Prostate gland (tissue), 2 donors: Measurements from ENCODE around the gene BANP. TPM values are rescaled to one million over a fixed set of nuclear protein-coding genes. Genes with fewer than 3 reads are reported as not detected.
A peak's percentile ranks its signal among the peaks of the same experiment; 100 is the strongest.
"Not testable (repeated sequence)": the region's sequence is repeated elsewhere in the genome, so short reads cannot be mapped to it uniquely, and the experiment has no call there.

ENCODE experiments used
- DNase-seq: peaks from one replicate; pipeline ENCODE4 v3.0.0-alpha.2; 2019; ENCODE audit warnings: low spot score
- H3K27ac ChIP-seq, 2 donors: fragments of 200-600 bp; sonication (generic); 2 replicates each; pipeline ENCODE4 v1.5.1; 2017 to 2019
- H3K27me3 ChIP-seq: fragments of 200-600 bp; sonication (generic); replicated peaks from 2 replicates; pipeline ENCODE4 v1.5.1; 2019; ENCODE audit not compliant: insufficient read depth
- H3K36me3 ChIP-seq, 2 donors: fragments of 200-600 bp; sonication (generic); 1 replicate in 1 of 2; 2 replicates in 1 of 2; pipeline versions ENCODE4 v1.5.1 to v1.8.1; 2017 to 2019
- H3K4me1 ChIP-seq: fragments of 200-600 bp; sonication (generic); replicated peaks from 2 replicates; pipeline ENCODE4 v1.5.1; 2019
- H3K4me3 ChIP-seq, 2 donors: fragments of 200-600 bp; sonication (generic); 2 replicates each; pipeline ENCODE4 v1.5.1; 2017 to 2019
- H3K9me3 ChIP-seq: fragments of 200-600 bp; sonication (generic); 2 replicates; pipeline ENCODE4 v1.5.1; 2017
- POLR2A ChIP-seq: fragments of 450-650 bp; IDR thresholded peaks from one replicate; pipeline ENCODE4 v1.6.1; 2016; ENCODE audit warnings: antibody characterized with exemption, mild to moderate bottlenecking
- POLR2AphosphoS5 ChIP-seq: sonication (generic); formaldehyde crosslinking; IDR thresholded peaks from one replicate; pipeline ENCODE4 v1.6.1; 2017; ENCODE audit warnings: antibody characterized with exemption
- WGBS: methylation state at CpG from one replicate; pipeline ENCODE4 v1.1.5; 2018; 5-methylcytosine and 5-hydroxymethylcytosine counted together
- intact Hi-C: fragments of 100-400 bp; cut with DNase I; formaldehyde crosslinking; loops from one replicate; pipeline ENCODE4 v1.14.2; 2022
- total RNA-seq, 2 donors: library from RNA; depleted of rRNA; stranded (reverse); fragments of >200 nt; gene quantifications; one replicate each; pipeline ENCODE4 v1.1.0, GENCODE V29; 2016
- TF ChIP-seq, protein P1 (sequence below), 4 experiments: fragments of 200-600 bp in 2 of 4; fragments of 450-650 bp in 2 of 4; sonication (generic) in 2 of 4; IDR thresholded peaks; 1 replicate in 3 of 4; 2 replicates in 1 of 4; pipeline ENCODE4 v1.5.1; 2016 to 2019; ENCODE audit warnings: antibody characterized with exemption in 4 of 4, mild to moderate bottlenecking in 2 of 4, moderate library complexity in 2 of 4

The BANP gene
- total RNA-seq, 2 donors from 2014 or later: 32.2 to 47.3 TPM

DNA sequence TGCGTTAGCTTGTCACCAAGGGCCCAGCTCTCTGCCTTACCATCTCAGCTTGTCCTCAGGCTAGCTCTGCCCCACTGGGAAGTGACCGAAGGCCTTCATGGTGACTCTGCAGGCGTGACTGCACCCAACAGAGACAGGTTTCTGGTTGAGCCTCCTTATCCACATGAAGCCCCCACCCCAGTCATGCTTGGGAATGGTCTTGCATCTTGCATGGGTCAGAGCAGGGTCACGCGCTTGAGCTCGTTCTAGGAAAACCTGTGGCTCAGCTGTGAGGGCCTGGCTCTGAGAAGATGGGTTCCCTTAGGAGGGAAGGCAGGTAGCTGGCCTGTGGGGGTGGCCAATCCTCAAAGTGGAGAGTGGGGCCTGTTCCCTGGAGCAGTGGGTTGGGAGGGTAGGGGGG is 122.8 kb downstream of the BANP start:
- Histone ChIP-seq H3K9me3 (no peaks in the 10 kb centered on the region), H3K36me3 (peaks cover 0 to 4% of the 10 kb centered on the region in 2 donors), H3K27me3 (no peaks in the 10 kb centered on the region), H3K4me3 (no peak overlapping the region), H3K4me1 (peaks cover 5% of the 10 kb centered on the region), H3K27ac (no peak overlapping the region)
- TF ChIP-seq, protein P1, sequence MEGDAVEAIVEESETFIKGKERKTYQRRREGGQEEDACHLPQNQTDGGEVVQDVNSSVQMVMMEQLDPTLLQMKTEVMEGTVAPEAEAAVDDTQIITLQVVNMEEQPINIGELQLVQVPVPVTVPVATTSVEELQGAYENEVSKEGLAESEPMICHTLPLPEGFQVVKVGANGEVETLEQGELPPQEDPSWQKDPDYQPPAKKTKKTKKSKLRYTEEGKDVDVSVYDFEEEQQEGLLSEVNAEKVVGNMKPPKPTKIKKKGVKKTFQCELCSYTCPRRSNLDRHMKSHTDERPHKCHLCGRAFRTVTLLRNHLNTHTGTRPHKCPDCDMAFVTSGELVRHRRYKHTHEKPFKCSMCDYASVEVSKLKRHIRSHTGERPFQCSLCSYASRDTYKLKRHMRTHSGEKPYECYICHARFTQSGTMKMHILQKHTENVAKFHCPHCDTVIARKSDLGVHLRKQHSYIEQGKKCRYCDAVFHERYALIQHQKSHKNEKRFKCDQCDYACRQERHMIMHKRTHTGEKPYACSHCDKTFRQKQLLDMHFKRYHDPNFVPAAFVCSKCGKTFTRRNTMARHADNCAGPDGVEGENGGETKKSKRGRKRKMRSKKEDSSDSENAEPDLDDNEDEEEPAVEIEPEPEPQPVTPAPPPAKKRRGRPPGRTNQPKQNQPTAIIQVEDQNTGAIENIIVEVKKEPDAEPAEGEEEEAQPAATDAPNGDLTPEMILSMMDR (IDR thresholded peaks at IDR 0.05): no peak
- no peak for TF ChIP-seq POLR2AphosphoS5
- no peak for TF ChIP-seq POLR2A
- intact Hi-C loops: no loop called here
- 96% methylated on average over 6 of the region's 6 CpGs for WGBS
- DNase-seq: no peak

DNA sequence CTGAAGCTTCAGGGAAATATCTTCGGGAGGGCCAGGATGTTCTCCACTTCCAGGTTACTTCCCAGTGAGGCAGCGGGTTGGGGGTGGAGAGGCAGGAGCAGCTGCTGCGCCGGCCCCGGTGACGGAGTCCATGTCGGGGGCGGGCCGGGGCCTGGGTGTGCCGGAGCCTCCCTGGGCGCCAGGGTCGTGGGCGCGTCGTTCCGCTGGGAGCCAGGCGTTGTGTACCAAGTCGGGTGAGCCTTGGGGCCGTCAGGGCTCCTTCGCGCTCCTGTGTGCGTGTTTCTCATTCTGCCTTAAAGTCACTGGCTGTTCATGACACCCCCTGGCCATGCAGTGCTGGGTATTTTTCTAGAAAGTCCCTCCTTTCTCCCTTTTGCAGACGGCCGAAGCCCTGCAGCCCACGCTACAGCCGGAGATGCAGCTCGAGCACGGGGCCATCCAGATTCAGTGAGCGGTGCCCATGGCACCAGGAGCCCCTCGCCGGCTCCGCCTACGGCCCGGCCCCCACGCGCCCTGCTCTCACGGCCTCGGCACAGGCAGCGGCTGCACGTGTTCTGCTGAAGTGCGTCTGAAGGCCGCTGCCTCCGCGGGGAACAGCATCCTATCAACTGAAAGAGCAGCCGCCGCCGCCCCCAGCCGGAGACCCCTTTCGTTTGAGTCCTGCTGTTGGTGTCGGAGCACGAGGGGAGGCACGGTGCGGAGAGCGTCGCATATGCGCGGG is 125.1 kb downstream of the BANP start:
- no peak overlapping the region for H3K4me3 ChIP-seq
- TF ChIP-seq, protein P1 (IDR thresholded peaks at IDR 0.05): no peak
- TF ChIP-seq POLR2AphosphoS5 (no peak), POLR2A (no peak)
- no peaks in the 10 kb centered on the region for H3K27me3 ChIP-seq
- DNase-seq: no peak
- WGBS: 95% methylated on average over 57 of the region's 57 CpGs
- intact Hi-C loops: no loop called here
- no peaks in the 10 kb centered on the region for H3K36me3 ChIP-seq
- H3K4me1 ChIP-seq: peaks cover 5% of the 10 kb centered on the region
- H3K9me3 ChIP-seq: no peaks in the 10 kb centered on the region
- H3K27ac ChIP-seq: peak overlapping the region in 1 of 2 donors; percentile 75

GRCh38 chr16:88076932-88077320 is 125.7 kb downstream of the BANP start:
- 62% methylated on average over 5 of the region's 5 CpGs for WGBS
- peak overlapping the region in 1 of 2 donors; percentile 75 for H3K27ac ChIP-seq
- intact Hi-C loops, H3K36me3 ChIP-seq, H3K4me1 ChIP-seq, H3K27me3 ChIP-seq, DNase-seq, H3K4me3 ChIP-seq, H3K9me3 ChIP-seq: not testable (repeated sequence)

DNA sequence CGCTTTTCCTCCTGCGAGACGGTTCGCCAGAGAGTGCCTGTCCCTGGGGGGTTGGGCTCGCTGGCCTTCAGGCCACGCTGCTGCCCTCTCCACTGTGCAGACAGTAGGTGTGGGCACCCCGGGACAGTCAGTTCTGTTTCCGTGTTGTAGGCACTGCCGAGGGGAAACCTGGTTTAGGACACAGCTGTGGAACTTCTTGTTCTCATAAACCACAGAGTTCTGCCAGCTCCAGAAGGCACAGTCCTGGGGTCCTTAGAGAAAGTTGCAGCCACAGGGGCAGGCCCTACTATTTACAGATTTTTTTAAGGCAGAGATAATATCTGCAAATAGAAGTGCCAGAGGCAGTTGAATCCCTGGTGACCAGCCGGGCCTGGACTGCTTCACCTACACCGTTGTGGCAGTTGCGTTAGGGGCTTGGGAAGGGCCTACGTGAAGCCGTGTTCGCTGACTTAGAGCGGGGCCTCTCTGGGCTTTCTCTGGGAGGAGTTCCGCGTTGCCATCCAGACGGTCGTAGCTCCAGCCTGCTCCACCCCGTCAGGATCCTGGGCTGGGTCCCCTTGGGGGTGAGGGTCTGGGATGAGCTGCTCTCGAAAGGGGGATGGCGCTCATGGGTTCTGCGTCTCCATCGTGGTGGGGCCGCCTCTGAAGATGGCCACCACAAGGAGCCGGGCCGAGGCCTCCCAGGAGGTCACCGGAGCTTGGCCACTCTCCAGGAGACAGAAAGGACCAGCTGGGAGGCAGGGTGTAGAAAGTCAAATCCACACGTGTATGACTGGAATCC is 126.3 kb downstream of the BANP start:
- H3K36me3 ChIP-seq: no peaks in the 10 kb centered on the region
- intact Hi-C loops: no loop called here
- DNase-seq: peak; percentile 67

GRCh38 chr16:88078111-88078775 is 127.0 kb downstream of the BANP start:
- Histone ChIP-seq H3K27me3 (no peaks in the 10 kb centered on the region), H3K4me1 (peaks cover 5% of the 10 kb centered on the region), H3K4me3 (no peak overlapping the region), H3K27ac (peak overlapping the region in 1 of 2 donors; percentile 75), H3K9me3 (no peaks in the 10 kb centered on the region), H3K36me3 (no peaks in the 10 kb centered on the region)
- WGBS: 82% methylated on average over 17 of the region's 17 CpGs
- DNase-seq: no peak
- intact Hi-C loops: no loop called here
- TF ChIP-seq POLR2A: no peak
- no peak for TF ChIP-seq POLR2AphosphoS5
- TF ChIP-seq, protein P1 (IDR thresholded peaks at IDR 0.05): no peak

More for the DNA sequence above, 126.3 kb downstream of the BANP start:
- TF ChIP-seq POLR2AphosphoS5 (peak; percentile 76), POLR2A (no peak)
- WGBS: 48% methylated on average over 30 of the region's 30 CpGs
- H3K4me3 ChIP-seq: no peak overlapping the region
- no peaks in the 10 kb centered on the region for H3K9me3 ChIP-seq
- H3K4me1 ChIP-seq: peaks cover 5% of the 10 kb centered on the region
- no peaks in the 10 kb centered on the region for H3K27me3 ChIP-seq
- peak overlapping the region in 1 of 2 donors; percentile 75 for H3K27ac ChIP-seq
